Measurements from ENCODE around the gene C2orf81.

GRCh38 chr2:74457129-74457548 lies 35.7 kb upstream of the C2orf81 start:
- TF ChIP-seq EZH2 (IDR thresholded peaks at IDR 0.05) (no peak), POLR2AphosphoS5 (IDR thresholded peaks at IDR 0.05; ENCODE audit: borderline replicate concordance, low read depth, low read length) (no peak), FOXP2 (optimal IDR thresholded peaks at IDR 0.05; ENCODE audit: control extremely low read depth, extremely low read length, insufficient read depth) (no peak)
